GM21528 (cell line): ENCODE data around the gene YARS1.

ENCODE experiments used
- ATAC-seq: cut with Tn5 transposase; IDR thresholded peaks from one replicate; pipeline ENCODE4 v1.9.1; 2021; ENCODE audit warnings: mild to moderate bottlenecking, moderate library complexity; ENCODE audit not compliant: unreplicated experiment, low FRiP score

The YARS1 gene

GRCh38 chr1:32748926-32749325 is 68.2 kb downstream of the YARS1 start:
- no peak for ATAC-seq

DNA sequence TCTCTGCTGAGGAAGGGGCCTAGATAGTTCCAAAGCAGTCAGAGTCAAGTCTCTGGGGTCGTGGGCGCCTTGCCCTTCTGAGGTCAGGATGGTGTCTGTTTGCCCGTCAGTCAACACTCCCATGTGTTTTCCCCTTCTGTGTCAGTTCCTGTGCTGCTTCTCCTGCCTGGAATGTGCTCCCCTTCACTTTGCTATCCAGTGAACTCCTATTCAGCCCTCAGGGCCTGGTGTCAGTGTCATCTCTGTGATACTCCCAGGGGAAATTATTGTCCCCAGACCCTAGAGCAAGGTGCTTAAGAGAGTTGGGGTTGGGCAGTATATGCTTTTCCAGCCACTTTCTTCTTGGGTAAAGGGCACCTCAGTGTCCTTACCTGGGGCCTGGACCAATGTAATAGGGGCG is 68.8 kb downstream of the YARS1 start:
- no peak for ATAC-seq

GRCh38 chr1:32746130-32746529 is 71.0 kb downstream of the YARS1 start:
- ATAC-seq: no peak

DNA sequence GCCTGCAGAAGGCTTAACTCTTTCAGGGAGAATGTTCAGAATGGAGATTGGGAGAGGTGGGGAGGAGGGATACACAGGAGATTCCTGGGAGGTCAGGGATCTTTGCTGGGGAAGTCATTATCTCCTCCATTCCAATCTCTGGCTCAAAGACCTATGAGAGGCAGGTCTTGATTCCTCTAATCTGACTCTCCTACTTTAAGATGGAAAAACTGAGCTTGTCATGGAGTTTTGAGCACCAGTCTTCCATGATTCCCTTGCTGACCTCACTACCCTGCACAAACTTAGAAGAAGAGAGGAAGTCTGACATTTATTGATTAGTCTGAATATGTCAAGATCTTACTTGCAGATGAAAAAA is 73.1 kb downstream of the YARS1 start:
- no peak for ATAC-seq

GRCh38 chr1:32743380-32744070 is 73.6 kb downstream of the YARS1 start:
- no peak for ATAC-seq

GRCh38 chr1:32742956-32743355 is 74.2 kb downstream of the YARS1 start:
- ATAC-seq: no peak

DNA sequence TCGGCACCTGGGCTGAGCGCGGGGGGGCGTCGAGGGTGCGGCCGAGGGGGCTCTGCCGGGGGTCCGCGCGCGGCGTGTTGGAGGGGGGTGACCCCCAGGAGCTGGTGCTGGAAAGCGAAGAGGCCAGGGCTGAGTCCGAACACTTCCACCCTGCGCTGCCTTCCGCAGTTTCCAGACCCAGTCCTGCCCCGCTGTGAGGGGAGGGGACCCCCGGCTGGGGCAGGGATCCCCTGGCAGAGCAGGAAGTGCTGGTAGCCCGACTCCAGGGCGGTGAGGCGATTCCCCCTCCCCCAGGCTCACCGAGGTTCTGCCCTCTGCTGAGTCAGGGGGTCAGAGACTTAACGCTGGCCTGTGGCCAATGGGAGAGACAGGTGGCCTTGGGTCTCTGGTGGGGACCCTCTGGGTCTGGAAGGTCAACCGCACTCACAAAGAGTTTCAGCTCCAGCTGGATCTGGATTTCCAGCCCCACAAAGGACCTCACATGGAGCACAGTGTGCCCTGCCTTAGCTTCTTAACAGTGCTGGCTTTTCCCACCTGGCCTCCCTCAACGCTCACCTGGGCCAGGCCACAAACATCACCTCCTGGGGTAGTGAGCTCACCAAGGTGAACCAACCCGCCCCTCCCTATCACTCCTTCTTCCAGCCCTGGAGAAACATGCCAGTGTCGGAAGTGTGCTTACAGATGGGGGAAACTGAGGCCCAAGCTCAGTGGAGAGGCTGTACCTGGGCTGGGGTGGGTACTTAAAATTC is 74.8 kb downstream of the YARS1 start:
- no peak for ATAC-seq

- no peak for ATAC-seq
Measured at GRCh38 chr1:32741413-32742198, 75.6 kb downstream of the YARS1 start.

DNA sequence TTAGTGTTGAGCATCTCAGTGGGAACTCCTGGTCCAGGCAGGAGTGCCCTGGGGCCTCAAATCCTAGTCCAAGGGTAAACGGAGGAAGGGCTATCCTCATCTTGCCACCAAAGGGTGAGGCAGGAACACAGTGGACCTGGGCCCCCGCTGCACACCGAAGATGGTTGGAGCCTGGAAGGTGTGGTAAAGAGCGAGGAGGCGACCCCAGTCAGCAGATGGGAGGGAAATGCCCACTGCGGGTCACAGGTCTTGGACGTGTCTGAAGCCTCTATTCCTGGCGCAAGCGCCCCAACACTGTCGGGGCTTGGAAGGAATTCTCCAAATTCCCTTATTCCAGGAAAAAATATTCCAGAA is 76.1 kb downstream of the YARS1 start:
- no peak for ATAC-seq

- no peak for ATAC-seq
Measured at GRCh38 chr1:32736812-32737791, 80.1 kb downstream of the YARS1 start.

DNA sequence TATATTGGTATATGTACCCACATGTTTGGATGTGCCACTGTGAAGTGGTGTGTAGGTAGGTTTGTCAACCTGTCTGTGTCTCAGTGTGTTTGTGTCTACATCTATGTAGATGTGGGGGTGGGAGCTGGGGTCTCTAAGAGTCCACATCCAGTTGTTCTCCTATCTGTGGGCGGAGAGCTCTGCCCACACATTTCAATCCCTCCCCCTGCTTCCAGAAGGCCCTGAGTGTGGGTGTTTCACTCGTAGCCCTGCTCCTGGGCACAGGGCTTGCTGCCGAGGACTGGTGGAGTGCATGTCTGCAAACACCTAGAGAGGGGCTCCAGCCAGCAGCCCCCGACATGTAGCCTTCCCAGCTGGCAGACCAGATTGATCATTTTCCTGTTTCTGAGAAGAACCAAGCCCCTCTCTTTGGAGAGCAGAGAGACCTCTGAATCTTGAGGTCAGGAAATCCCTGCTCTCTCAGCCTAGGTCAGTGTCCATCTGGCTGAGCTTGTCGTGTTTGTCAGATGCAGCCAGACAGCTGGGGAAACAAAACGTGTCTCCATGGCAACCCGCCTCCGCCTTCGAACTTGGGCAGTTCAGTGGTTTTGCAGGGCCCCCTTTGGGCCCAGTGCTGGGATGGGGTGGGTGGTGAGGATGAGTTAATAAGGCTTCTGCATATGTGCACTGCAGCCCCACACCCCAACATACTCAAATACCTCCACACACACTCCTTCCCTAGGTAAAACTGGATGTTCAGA is 83.4 kb downstream of the YARS1 start:
- no peak for ATAC-seq

DNA sequence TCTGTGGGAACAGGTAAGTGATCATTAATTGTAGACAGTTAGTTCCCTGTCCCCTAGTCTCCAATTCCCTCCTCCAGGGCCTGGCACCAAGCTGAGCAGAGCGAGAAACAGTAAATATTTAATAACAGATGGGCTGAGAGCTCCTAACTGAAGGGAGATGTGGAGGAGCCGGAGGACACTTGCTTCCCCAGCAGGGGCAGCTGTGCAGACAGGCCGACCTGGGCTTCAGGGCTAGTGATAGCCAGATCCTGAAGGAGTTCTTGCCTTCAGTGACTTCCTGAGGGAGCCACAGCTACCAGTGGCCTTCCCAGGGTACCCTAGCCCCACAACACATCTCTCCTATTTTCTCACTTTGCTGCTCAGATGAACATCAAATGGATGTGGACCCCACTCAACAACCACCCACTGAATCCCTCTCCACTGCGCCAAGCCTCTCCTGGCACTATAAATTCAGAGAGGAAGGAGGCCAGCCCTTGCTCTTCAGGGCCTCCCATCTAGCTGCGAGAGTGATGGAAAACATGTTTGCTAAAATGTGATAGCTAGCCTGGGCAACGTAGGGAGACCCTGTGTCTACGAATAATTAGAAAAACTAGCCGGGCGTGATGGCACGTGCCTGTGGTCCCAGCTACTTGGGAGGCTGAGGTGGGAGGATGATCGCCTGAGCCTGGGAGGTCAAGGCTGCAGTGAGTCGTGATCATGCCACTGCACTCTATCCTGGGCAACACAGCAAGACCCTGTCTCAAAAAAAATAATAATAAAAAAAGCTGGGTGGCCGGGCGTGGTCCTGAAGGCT is 87.7 kb downstream of the YARS1 start:
- ATAC-seq: no peak

DNA sequence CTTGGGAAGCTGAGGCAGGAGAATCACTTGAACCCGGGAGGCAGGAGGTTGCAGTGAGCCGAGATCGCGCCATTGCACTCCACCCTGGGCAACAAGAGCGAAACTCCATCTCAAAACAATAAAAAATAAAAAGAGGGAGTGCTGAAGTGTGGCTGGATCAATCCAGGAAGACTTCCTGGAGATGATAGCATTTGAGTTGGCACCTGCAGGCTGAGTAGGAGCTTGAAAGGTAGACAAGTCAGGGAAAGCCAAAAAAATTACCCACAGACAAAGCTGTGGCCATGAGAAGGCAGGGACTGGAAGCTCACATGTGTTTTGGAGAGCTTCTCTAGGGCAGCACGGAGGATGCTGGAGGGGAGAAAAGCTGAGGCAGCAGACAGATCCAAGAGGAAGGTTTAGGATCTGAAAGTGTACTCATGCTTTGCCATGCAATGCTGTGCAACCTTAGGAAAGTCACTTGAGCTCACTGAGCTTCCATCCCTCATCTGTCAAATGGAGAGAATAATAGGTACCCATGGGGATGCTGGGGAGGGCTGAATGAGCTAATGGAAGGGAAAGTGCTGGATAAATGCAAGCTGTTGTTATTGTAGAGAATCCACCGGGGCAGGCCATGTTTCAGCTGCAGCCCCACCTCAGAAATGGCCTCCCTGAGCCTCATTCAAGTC is 88.6 kb downstream of the YARS1 start:
- no peak for ATAC-seq

- no peak for ATAC-seq
Measured at GRCh38 chr1:32727876-32728275, 89.3 kb downstream of the YARS1 start.

GRCh38 chr1:32725615-32725982 is 91.6 kb downstream of the YARS1 start:
- ATAC-seq: no peak
